ENCODE data around the gene ARL15.

The ARL15 gene

DNA sequence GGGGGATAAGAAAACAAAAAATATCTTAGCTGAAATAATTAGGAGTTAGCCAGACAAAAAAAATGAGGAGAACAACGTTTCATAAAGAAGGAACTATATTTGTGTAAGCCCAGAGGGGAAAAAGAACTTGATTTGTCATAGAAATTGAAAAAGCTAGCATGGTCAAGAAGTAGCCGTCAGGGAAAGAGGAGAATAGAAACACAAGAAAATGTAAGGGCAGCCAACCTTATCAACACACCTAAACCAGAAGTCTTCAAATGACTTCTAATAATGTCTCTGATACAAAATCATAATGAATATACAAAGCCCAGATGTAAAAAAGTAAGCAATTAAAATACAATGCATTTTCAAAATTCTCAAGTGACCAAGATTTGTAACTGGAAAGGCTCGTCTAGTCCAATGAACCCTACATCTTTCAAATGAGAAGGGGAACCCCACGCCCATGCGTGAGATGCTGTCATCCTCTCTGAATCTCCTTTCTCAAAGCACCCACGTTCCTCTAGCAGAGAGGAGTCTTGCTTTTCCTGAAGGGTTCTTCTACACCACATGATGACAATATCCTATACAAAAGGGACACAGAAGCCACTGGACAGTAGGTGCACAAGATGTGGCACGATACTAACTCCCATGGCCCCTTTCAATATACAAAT, 103.7 kb downstream of the ARL15 start:
- no peak for DNase-seq (ENCODE audit: low read depth in 1 of 2, low spot score in 1 of 2)
- Histone ChIP-seq H3K27ac (replicated peaks) (no peak overlapping the region), H3K4me3 (replicated peaks; ENCODE audit: insufficient read depth, low read length) (no peak overlapping the region), H3K27me3 (ENCODE audit: insufficient read depth, poor library complexity, severe bottlenecking) (no peaks in the 10 kb centered on the region)
- no peak for TF ChIP-seq POLR2AphosphoS5 (IDR thresholded peaks at IDR 0.05; ENCODE audit: low read depth)
- TF ChIP-seq SPI1 (IDR thresholded peaks at IDR 0.05; ENCODE audit: borderline replicate concordance, low read depth): no peak
- TF ChIP-seq GABPA (IDR thresholded peaks at IDR 0.05; ENCODE audit: low read depth): no peak
- TF ChIP-seq, protein P1, sequence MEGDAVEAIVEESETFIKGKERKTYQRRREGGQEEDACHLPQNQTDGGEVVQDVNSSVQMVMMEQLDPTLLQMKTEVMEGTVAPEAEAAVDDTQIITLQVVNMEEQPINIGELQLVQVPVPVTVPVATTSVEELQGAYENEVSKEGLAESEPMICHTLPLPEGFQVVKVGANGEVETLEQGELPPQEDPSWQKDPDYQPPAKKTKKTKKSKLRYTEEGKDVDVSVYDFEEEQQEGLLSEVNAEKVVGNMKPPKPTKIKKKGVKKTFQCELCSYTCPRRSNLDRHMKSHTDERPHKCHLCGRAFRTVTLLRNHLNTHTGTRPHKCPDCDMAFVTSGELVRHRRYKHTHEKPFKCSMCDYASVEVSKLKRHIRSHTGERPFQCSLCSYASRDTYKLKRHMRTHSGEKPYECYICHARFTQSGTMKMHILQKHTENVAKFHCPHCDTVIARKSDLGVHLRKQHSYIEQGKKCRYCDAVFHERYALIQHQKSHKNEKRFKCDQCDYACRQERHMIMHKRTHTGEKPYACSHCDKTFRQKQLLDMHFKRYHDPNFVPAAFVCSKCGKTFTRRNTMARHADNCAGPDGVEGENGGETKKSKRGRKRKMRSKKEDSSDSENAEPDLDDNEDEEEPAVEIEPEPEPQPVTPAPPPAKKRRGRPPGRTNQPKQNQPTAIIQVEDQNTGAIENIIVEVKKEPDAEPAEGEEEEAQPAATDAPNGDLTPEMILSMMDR (IDR thresholded peaks at IDR 0.05; ENCODE audit: insufficient read depth, low read length): no peak
- TF ChIP-seq, protein P2, sequence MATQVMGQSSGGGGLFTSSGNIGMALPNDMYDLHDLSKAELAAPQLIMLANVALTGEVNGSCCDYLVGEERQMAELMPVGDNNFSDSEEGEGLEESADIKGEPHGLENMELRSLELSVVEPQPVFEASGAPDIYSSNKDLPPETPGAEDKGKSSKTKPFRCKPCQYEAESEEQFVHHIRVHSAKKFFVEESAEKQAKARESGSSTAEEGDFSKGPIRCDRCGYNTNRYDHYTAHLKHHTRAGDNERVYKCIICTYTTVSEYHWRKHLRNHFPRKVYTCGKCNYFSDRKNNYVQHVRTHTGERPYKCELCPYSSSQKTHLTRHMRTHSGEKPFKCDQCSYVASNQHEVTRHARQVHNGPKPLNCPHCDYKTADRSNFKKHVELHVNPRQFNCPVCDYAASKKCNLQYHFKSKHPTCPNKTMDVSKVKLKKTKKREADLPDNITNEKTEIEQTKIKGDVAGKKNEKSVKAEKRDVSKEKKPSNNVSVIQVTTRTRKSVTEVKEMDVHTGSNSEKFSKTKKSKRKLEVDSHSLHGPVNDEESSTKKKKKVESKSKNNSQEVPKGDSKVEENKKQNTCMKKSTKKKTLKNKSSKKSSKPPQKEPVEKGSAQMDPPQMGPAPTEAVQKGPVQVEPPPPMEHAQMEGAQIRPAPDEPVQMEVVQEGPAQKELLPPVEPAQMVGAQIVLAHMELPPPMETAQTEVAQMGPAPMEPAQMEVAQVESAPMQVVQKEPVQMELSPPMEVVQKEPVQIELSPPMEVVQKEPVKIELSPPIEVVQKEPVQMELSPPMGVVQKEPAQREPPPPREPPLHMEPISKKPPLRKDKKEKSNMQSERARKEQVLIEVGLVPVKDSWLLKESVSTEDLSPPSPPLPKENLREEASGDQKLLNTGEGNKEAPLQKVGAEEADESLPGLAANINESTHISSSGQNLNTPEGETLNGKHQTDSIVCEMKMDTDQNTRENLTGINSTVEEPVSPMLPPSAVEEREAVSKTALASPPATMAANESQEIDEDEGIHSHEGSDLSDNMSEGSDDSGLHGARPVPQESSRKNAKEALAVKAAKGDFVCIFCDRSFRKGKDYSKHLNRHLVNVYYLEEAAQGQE (IDR thresholded peaks at IDR 0.05; ENCODE audit: insufficient replicate concordance, low read depth): no peak

DNA sequence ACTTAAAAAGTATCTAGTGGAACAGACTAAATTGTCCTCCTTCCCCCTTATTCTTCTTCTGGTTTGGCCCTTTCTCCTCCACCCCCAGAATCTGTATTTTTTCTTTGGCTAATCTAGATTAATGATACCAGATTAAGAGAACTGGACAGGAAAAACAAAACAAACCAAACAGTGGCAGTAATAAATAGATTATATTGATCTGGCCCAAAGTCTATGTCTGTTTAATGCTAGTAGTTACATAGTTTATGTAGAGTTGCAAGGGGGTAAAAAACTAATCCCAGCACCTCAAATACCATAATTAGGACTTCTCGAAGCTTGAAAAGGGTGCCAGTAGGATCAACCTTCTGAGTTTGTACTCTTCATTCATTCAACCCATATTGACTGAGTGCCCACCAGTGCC, 104.5 kb downstream of the ARL15 start:
- H3K27ac ChIP-seq (replicated peaks): no peak overlapping the region
- TF ChIP-seq, protein P2 (IDR thresholded peaks at IDR 0.05; ENCODE audit: insufficient replicate concordance, low read depth): no peak
- TF ChIP-seq POLR2AphosphoS5 (IDR thresholded peaks at IDR 0.05; ENCODE audit: low read depth) (no peak), SPI1 (IDR thresholded peaks at IDR 0.05; ENCODE audit: borderline replicate concordance, low read depth) (no peak), GABPA (IDR thresholded peaks at IDR 0.05; ENCODE audit: low read depth) (no peak)
- TF ChIP-seq, protein P1 (IDR thresholded peaks at IDR 0.05; ENCODE audit: insufficient read depth, low read length): no peak
- H3K4me3 ChIP-seq (replicated peaks; ENCODE audit: insufficient read depth, low read length): no peak overlapping the region
- H3K27me3 ChIP-seq (ENCODE audit: insufficient read depth, poor library complexity, severe bottlenecking): no peaks in the 10 kb centered on the region
- DNase-seq (ENCODE audit: low read depth in 1 of 2, low spot score in 1 of 2): no peak

DNA sequence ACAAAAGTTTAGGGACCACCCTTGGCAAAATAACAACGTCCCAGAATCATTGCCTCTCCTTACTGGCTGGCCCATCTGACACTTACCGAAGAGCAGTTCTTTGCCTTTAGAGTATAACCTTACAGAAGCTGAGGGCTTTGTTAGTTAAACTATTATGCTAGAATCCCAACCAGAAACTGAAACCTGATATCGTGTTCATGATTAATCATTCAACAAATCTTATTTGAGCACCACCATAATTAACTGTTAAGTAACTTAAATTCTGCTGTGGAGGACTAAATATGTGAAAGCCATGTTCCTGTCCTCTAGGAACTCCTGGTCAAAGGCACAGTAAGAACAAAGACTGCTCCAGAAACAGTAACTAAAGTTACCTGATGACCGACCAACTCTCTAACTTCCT, 104.9 kb downstream of the ARL15 start:
- no peak overlapping the region for H3K27ac ChIP-seq (replicated peaks)
- TF ChIP-seq, protein P1 (IDR thresholded peaks at IDR 0.05; ENCODE audit: insufficient read depth, low read length): no peak
- TF ChIP-seq GABPA (IDR thresholded peaks at IDR 0.05; ENCODE audit: low read depth): no peak
- no peak for TF ChIP-seq SPI1 (IDR thresholded peaks at IDR 0.05; ENCODE audit: borderline replicate concordance, low read depth)
- TF ChIP-seq, protein P2 (IDR thresholded peaks at IDR 0.05; ENCODE audit: insufficient replicate concordance, low read depth): no peak
- no peak for TF ChIP-seq POLR2AphosphoS5 (IDR thresholded peaks at IDR 0.05; ENCODE audit: low read depth)
- no peaks in the 10 kb centered on the region for H3K27me3 ChIP-seq (ENCODE audit: insufficient read depth, poor library complexity, severe bottlenecking)
- no peak overlapping the region for H3K4me3 ChIP-seq (replicated peaks; ENCODE audit: insufficient read depth, low read length)
- no peak for DNase-seq (ENCODE audit: low read depth in 1 of 2, low spot score in 1 of 2)
